Measurements from ENCODE around the gene COL6A1.

The COL6A1 gene

GRCh38 chr21:46035809-46036695 is 54.5 kb downstream of the COL6A1 start:
- peaks cover 4% of the 10 kb centered on the region for H3K4me1 ChIP-seq (ENCODE audit: control insufficient read depth, insufficient read depth, low read length, poor library complexity, severe bottlenecking)
- WGBS, 2 experiments (ENCODE audit: insufficient coverage in 2 of 2), result 95% methylated on average over 41 to 45 of the region's 45 CpGs
- H3K4me3 ChIP-seq (ENCODE audit: extremely low read depth, insufficient read depth, low read length, poor library complexity, severe bottlenecking), result no peak overlapping the region
- no peaks in the 10 kb centered on the region for H3K36me3 ChIP-seq (ENCODE audit: control insufficient read depth, insufficient read depth, low read length)
- no peak overlapping the region for H3K27ac ChIP-seq (ENCODE audit: low read depth, low read length, severe bottlenecking)
- H3K9me3 ChIP-seq (ENCODE audit: control insufficient read depth, low read length), result no peaks in the 10 kb centered on the region

GRCh38 chr21:46036696-46037330 is 55.2 kb downstream of the COL6A1 start:
- Histone ChIP-seq H3K4me3 (ENCODE audit: extremely low read depth, insufficient read depth, low read length, poor library complexity, severe bottlenecking) (no peak overlapping the region), H3K27ac (ENCODE audit: low read depth, low read length, severe bottlenecking) (no peak overlapping the region), H3K36me3 (ENCODE audit: control insufficient read depth, insufficient read depth, low read length) (no peaks in the 10 kb centered on the region), H3K4me1 (ENCODE audit: control insufficient read depth, insufficient read depth, low read length, poor library complexity, severe bottlenecking) (peaks cover 4% of the 10 kb centered on the region), H3K9me3 (ENCODE audit: control insufficient read depth, low read length) (no peaks in the 10 kb centered on the region)
- 94 to 95% methylated on average over 29 to 30 of the region's 30 CpGs for WGBS, 2 experiments (ENCODE audit: insufficient coverage in 2 of 2)

GRCh38 chr21:46037331-46038325 is 56.1 kb downstream of the COL6A1 start:
- 94 to 96% methylated on average over 52 of the region's 52 CpGs for WGBS, 2 experiments (ENCODE audit: insufficient coverage in 2 of 2)
- Histone ChIP-seq H3K27ac (ENCODE audit: low read depth, low read length, severe bottlenecking) (no peak overlapping the region), H3K4me3 (ENCODE audit: extremely low read depth, insufficient read depth, low read length, poor library complexity, severe bottlenecking) (no peak overlapping the region), H3K36me3 (ENCODE audit: control insufficient read depth, insufficient read depth, low read length) (no peaks in the 10 kb centered on the region), H3K4me1 (ENCODE audit: control insufficient read depth, insufficient read depth, low read length, poor library complexity, severe bottlenecking) (peaks cover 4% of the 10 kb centered on the region), H3K9me3 (ENCODE audit: control insufficient read depth, low read length) (no peaks in the 10 kb centered on the region)

GRCh38 chr21:46038341-46038829 is 56.8 kb downstream of the COL6A1 start:
- WGBS, 2 experiments (ENCODE audit: insufficient coverage in 2 of 2), result 91 to 95% methylated on average over 15 to 24 of the region's 24 CpGs

GRCh38 chr21:46038871-46039397 is 57.4 kb downstream of the COL6A1 start:
- Histone ChIP-seq H3K4me3 (ENCODE audit: extremely low read depth, insufficient read depth, low read length, poor library complexity, severe bottlenecking) (no peak overlapping the region), H3K27ac (ENCODE audit: low read depth, low read length, severe bottlenecking) (no peak overlapping the region), H3K36me3 (ENCODE audit: control insufficient read depth, insufficient read depth, low read length) (no peaks in the 10 kb centered on the region), H3K9me3 (ENCODE audit: control insufficient read depth, low read length) (no peaks in the 10 kb centered on the region), H3K4me1 (ENCODE audit: control insufficient read depth, insufficient read depth, low read length, poor library complexity, severe bottlenecking) (peaks cover 4% of the 10 kb centered on the region)
- 85 to 86% methylated on average over 17 to 20 of the region's 23 CpGs for WGBS, 2 experiments (ENCODE audit: insufficient coverage in 2 of 2)

More at GRCh38 chr21:46038341-46038829, 56.8 kb downstream of the COL6A1 start:
- H3K4me3 ChIP-seq (ENCODE audit: extremely low read depth, insufficient read depth, low read length, poor library complexity, severe bottlenecking), result no peak overlapping the region
- no peaks in the 10 kb centered on the region for H3K36me3 ChIP-seq (ENCODE audit: control insufficient read depth, insufficient read depth, low read length)
- H3K4me1 ChIP-seq (ENCODE audit: control insufficient read depth, insufficient read depth, low read length, poor library complexity, severe bottlenecking), result peaks cover 4% of the 10 kb centered on the region
- H3K27ac ChIP-seq (ENCODE audit: low read depth, low read length, severe bottlenecking), result no peak overlapping the region
- H3K9me3 ChIP-seq (ENCODE audit: control insufficient read depth, low read length), result no peaks in the 10 kb centered on the region

GRCh38 chr21:46039891-46040660 is 58.5 kb downstream of the COL6A1 start:
- H3K9me3 ChIP-seq (ENCODE audit: control insufficient read depth, low read length), result no peaks in the 10 kb centered on the region
- H3K27ac ChIP-seq (ENCODE audit: low read depth, low read length, severe bottlenecking), result no peak overlapping the region
- 94% methylated on average over 23 to 26 of the region's 31 CpGs for WGBS, 2 experiments (ENCODE audit: insufficient coverage in 2 of 2)
- no peaks in the 10 kb centered on the region for H3K36me3 ChIP-seq (ENCODE audit: control insufficient read depth, insufficient read depth, low read length)
- no peak overlapping the region for H3K4me3 ChIP-seq (ENCODE audit: extremely low read depth, insufficient read depth, low read length, poor library complexity, severe bottlenecking)
- H3K4me1 ChIP-seq (ENCODE audit: control insufficient read depth, insufficient read depth, low read length, poor library complexity, severe bottlenecking), result peaks cover 4% of the 10 kb centered on the region

GRCh38 chr21:46040707-46041106 is 59.1 kb downstream of the COL6A1 start:
- H3K9me3 ChIP-seq (ENCODE audit: control insufficient read depth, low read length), result no peaks in the 10 kb centered on the region

GRCh38 chr21:46041183-46041582 is 59.6 kb downstream of the COL6A1 start:
- WGBS, 2 experiments (ENCODE audit: insufficient coverage in 2 of 2), result 92 to 93% methylated on average over 9 to 10 of the region's 10 CpGs
- no peak overlapping the region for H3K27ac ChIP-seq (ENCODE audit: low read depth, low read length, severe bottlenecking)
- no peaks in the 10 kb centered on the region for H3K36me3 ChIP-seq (ENCODE audit: control insufficient read depth, insufficient read depth, low read length)

More at GRCh38 chr21:46040707-46041106, 59.1 kb downstream of the COL6A1 start:
- H3K4me3 ChIP-seq (ENCODE audit: extremely low read depth, insufficient read depth, low read length, poor library complexity, severe bottlenecking), result no peak overlapping the region
- no peaks in the 10 kb centered on the region for H3K36me3 ChIP-seq (ENCODE audit: control insufficient read depth, insufficient read depth, low read length)
- peaks cover 4% of the 10 kb centered on the region for H3K4me1 ChIP-seq (ENCODE audit: control insufficient read depth, insufficient read depth, low read length, poor library complexity, severe bottlenecking)
- WGBS, 2 experiments (ENCODE audit: insufficient coverage in 2 of 2), result 96 to 100% methylated on average over 8 to 9 of the region's 10 CpGs
- H3K27ac ChIP-seq (ENCODE audit: low read depth, low read length, severe bottlenecking), result no peak overlapping the region

GRCh38 chr21:46045154-46045553 is 63.6 kb downstream of the COL6A1 start:
- H3K36me3 ChIP-seq (ENCODE audit: control insufficient read depth, insufficient read depth, low read length), result no peaks in the 10 kb centered on the region
- H3K4me3 ChIP-seq (ENCODE audit: extremely low read depth, insufficient read depth, low read length, poor library complexity, severe bottlenecking), result no peak overlapping the region
- no peaks in the 10 kb centered on the region for H3K9me3 ChIP-seq (ENCODE audit: control insufficient read depth, low read length)
- no peak overlapping the region for H3K27ac ChIP-seq (ENCODE audit: low read depth, low read length, severe bottlenecking)
- H3K4me1 ChIP-seq (ENCODE audit: control insufficient read depth, insufficient read depth, low read length, poor library complexity, severe bottlenecking), result peaks cover 10% of the 10 kb centered on the region
- WGBS, 2 experiments (ENCODE audit: insufficient coverage in 2 of 2), result 80% methylated on average over 1 of the region's 2 CpGs; no CpG with 5 or more reads in 1 of the 2 experiments

More at GRCh38 chr21:46041183-46041582, 59.6 kb downstream of the COL6A1 start:
- Histone ChIP-seq H3K9me3 (ENCODE audit: control insufficient read depth, low read length) (no peaks in the 10 kb centered on the region), H3K4me1 (ENCODE audit: control insufficient read depth, insufficient read depth, low read length, poor library complexity, severe bottlenecking) (peaks cover 4% of the 10 kb centered on the region), H3K4me3 (ENCODE audit: extremely low read depth, insufficient read depth, low read length, poor library complexity, severe bottlenecking) (no peak overlapping the region)

Data from mesodermal cell (in vitro differentiated cells).